GM12874 (cell line): ENCODE measurements around the gene CCDC15.

Source experiments
- CTCF ChIP-seq: IDR thresholded peaks from 2 replicates; pipeline ENCODE4 v1.5.1; 2011; ENCODE audit warnings: low read depth, mild to moderate bottlenecking, control low read depth, low read length, moderate library complexity; ENCODE audit not compliant: insufficient read depth

CCDC15 gene

GRCh38 chr11:125071435-125071834 lies 117.4 kb downstream of the CCDC15 start:
- TF ChIP-seq CTCF, result no peak

- no peak for TF ChIP-seq CTCF
Observed at GRCh38 chr11:125071846-125072217, 117.8 kb downstream of the CCDC15 start.

- no peak for TF ChIP-seq CTCF
Observed at GRCh38 chr11:125072218-125072960, 118.4 kb downstream of the CCDC15 start.

GRCh38 chr11:125072961-125073590 lies 119.1 kb downstream of the CCDC15 start:
- no peak for TF ChIP-seq CTCF

GRCh38 chr11:125073616-125074483 lies 119.8 kb downstream of the CCDC15 start:
- TF ChIP-seq CTCF, result no peak

- no peak for TF ChIP-seq CTCF
Observed at GRCh38 chr11:125074511-125075241, 120.7 kb downstream of the CCDC15 start.
